Heart left ventricle (tissue), 16 donors: ENCODE data around the gene MSLN. TPM values are rescaled to one million over a fixed set of nuclear protein-coding genes. Genes with fewer than 3 reads are reported as not detected.
A peak's percentile ranks its signal among the peaks of the same experiment; 100 is the strongest.

Source experiments
- ATAC-seq, 4 donors: fragments of 200-7000 bp; cut with Tn5 transposase; one replicate each; pipeline ENCODE4 v1.9.1; 2020 to 2022; ENCODE audit warnings: moderate library complexity in 4 of 4, mild to moderate bottlenecking in 3 of 4, moderate number of reproducible peaks in 1 of 4
- DNase-seq, 5 donors: peaks; one replicate each; pipeline ENCODE4 v3.0.0-alpha.2; 2020
- H3K27ac ChIP-seq, 12 donors: fragments of 200-600 bp; sonication (generic) in 4 of 12; one replicate each; pipeline versions ENCODE4 v1.5.0 to v1.8.0; 2016 to 2022; ENCODE audit warnings: mild to moderate bottlenecking in 2 of 12
- H3K27me3 ChIP-seq, 9 donors: fragments of 200-600 bp; sonication (generic) in 2 of 9; one replicate each; pipeline versions ENCODE4 v1.5.1 to v1.8.0; 2016 to 2022; ENCODE audit warnings: mild to moderate bottlenecking in 3 of 9
- H3K36me3 ChIP-seq, 9 donors: fragments of 200-600 bp; sonication (generic) in 2 of 9; one replicate each; pipeline versions ENCODE4 v1.5.0 to v1.8.0; 2018 to 2022; ENCODE audit warnings: mild to moderate bottlenecking in 2 of 9
- H3K4me1 ChIP-seq, 12 donors: fragments of 200-600 bp; sonication (generic) in 4 of 12; one replicate each; pipeline versions ENCODE4 v1.5.0 to v1.8.0; 2016 to 2022; ENCODE audit warnings: mild to moderate bottlenecking in 3 of 12
- H3K4me3 ChIP-seq, 12 donors: fragments of 200-600 bp; sonication (generic) in 4 of 12; one replicate each; pipeline versions ENCODE4 v1.5.0 to v1.8.0; 2017 to 2022; ENCODE audit warnings: mild to moderate bottlenecking in 9 of 12, moderate library complexity in 4 of 12
- H3K9me3 ChIP-seq, 12 donors: fragments of 200-600 bp; sonication (generic) in 4 of 12; one replicate each; pipeline versions ENCODE4 v1.5.0 to v1.8.0; 2016 to 2022; ENCODE audit warnings: mild to moderate bottlenecking in 1 of 12
- CTCF ChIP-seq, 12 donors: fragments of 200-600 bp; sonication (generic) in 4 of 12; IDR thresholded peaks; one replicate each; pipeline versions ENCODE4 v1.5.0 to v1.8.0; 2018 to 2022; ENCODE audit warnings: antibody characterized with exemption in 12 of 12, mild to moderate bottlenecking in 5 of 12
- POLR2A ChIP-seq, 2 donors: fragments of 450-650 bp; IDR thresholded peaks; one replicate each; pipeline ENCODE4 v1.6.1; 2017; ENCODE audit warnings: antibody characterized with exemption in 2 of 2, mild to moderate bottlenecking in 2 of 2, moderate library complexity in 2 of 2
- WGBS, 4 donors: extraction: QIAGEN DNeasy Blood & Tissue Kit in 2 of 4; methylation state at CpG; one replicate each; pipeline versions ENCODE4 v1.1.5 to v1.1.7; 2013 to 2018; 5-methylcytosine and 5-hydroxymethylcytosine counted together
- intact Hi-C, 10 donors: fragments of 100-400 bp; cut with DNase I; formaldehyde crosslinking; loops; one replicate each; pipeline versions ENCODE4 v1.11.1 to v1.14.2; 2022
- polyA plus RNA-seq, 2 donors: library from polyadenylated mRNA; stranded (reverse); fragments of 200-250 nt; gene quantifications; one replicate each; pipeline ENCODE4 v1.2.3, GENCODE V29; 2013
- total RNA-seq, 9 donors: library from RNA; depleted of rRNA in 2 of 9; stranded (reverse); fragments of >200 nt in 2 of 9; fragmentation: NEBNext Ultra II Directional in 3 of 9; extraction: Animal tissue kit (Norgen Biotek cat#: 25700) in 3 of 9; gene quantifications; one replicate each; pipeline versions ENCODE4 v1.1.0 to v1.2.4, GENCODE V29; 2016 to 2023
- donor health status: ischemic (EF 13 %, LVEDD 7.1; RV severe dilation, severe dysfunction).
- donor health status: healthy with polysubstance abuse.
- donor health status: DM: no; HTN: yes; CAD: no.
- donor health status: DM: no; HTN: no; CAD: no.
- donor health status: ischemic (EF 25% LVEDD 6.9; RV normal size, moderate dysfunction).
- donor health status: ischemic (EF 25% LVEDD 5.7; RV mildly dilated, moderate dysfunction).
- donor health status: healthy.
- donor health status: DM: yes; HTN: yes; CAD: no.
- donor health status: ischemic (EF 35%, LVEDD 5.7; RV mildly dilated, moderate dysfunction).
- donor health status: nonischemic (EF 11% LVEDD 7.7; RV severe dilation, severe dysfunction).
- donor health status: DM: yes; HTN: yes; CAD: no.
- donor health status: PGD.
- donor health status: ischemic (EF 29% LVEDD 5.4; RV normal size, mild dysfunction).
- donor health status: nonischemic (EF 23%, LVEDD 6.1; RV moderate dilation, normal function).

The MSLN gene
- total and polyA plus RNA-seq, 11 donors, result 0.48 to 82.2 (median 0.50) TPM; not detected in 8

DNA sequence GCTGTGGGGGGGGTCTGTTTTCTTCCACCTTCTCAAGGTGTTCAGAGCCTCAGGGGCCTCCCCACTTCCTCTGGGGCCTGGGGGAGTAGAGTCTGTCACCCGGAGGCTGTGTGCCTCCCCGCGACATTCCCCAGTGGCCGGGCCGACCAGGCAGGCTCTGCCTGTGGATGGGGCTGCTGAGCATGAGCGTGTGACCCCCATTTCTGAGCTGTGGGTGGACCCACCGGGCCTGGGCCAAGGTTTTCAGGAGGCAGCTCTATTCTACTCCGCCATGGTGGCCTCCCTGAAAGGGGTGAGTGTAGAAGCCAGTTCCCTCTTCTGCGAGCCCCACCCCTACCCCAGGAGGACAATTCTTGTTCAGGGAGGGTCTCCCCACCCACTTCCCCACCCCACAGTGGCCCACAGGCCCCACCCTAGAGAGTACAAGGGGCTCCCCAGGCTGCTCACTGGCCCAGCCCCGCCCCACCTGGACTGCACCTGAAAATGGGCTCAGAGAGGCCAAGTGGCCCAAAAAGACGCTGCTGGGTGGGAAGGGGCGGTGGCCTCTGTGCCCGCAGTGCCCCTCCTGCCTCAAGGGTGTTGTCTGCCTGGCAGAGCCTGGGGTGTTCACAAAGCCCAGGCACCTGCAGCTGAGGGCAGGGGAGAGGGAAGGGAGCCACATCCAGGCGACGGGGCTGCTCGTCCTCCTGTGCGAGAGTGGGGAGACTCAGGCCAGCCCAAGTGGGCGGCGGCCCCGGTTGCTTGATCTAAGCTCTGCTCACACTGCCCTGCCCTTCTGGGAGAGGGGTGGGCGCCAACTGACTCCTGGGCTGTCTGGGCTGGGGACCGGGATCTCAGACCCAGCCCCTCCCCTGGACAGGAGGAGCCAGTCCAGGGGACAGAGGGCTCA lies 1.3 kb downstream of the MSLN start:
- Histone ChIP-seq H3K27ac (no peak overlapping the region), H3K9me3 (no peaks in the 10 kb centered on the region), H3K27me3 (peaks cover 0 to 17% (median 0%) of the 10 kb centered on the region in 9 donors), H3K4me1 (peaks cover 0 to 4% (median 0%) of the 10 kb centered on the region in 12 donors), H3K36me3 (no peaks in the 10 kb centered on the region), H3K4me3 (no peak overlapping the region)
- DNase-seq (peak in 1 of 5 donors; percentile 2), ATAC-seq (no peak)
- WGBS, 4 donors, result 63 to 72% (median 67%) methylated on average over 4 to 22 of the region's 22 CpGs
- intact Hi-C loops, result no loop called here
- no peak for TF ChIP-seq CTCF (IDR thresholded peaks at IDR 0.05)
- TF ChIP-seq POLR2A (IDR thresholded peaks at IDR 0.05), result no peak

- ATAC-seq (no peak), DNase-seq (peak in 1 of 5 donors; percentile 2)
- H3K36me3 ChIP-seq, result no peaks in the 10 kb centered on the region
- H3K9me3 ChIP-seq, result no peaks in the 10 kb centered on the region
- H3K4me3 ChIP-seq, result no peak overlapping the region
- H3K4me1 ChIP-seq, result peaks cover 0 to 4% (median 0%) of the 10 kb centered on the region in 12 donors
- peaks cover 0 to 17% (median 0%) of the 10 kb centered on the region in 9 donors for H3K27me3 ChIP-seq
- intact Hi-C loops, result no loop called here
- 70 to 78% (median 73%) methylated on average over 11 to 17 of the region's 17 CpGs for WGBS, 4 donors
- TF ChIP-seq CTCF (IDR thresholded peaks at IDR 0.05), result no peak
- TF ChIP-seq POLR2A (IDR thresholded peaks at IDR 0.05), result no peak
- H3K27ac ChIP-seq, result no peak overlapping the region
Observed at GRCh38 chr16:762595-763268, 2.2 kb downstream of the MSLN start.

GRCh38 chr16:763369-764183 lies 3.0 kb downstream of the MSLN start:
- Histone ChIP-seq H3K9me3 (no peaks in the 10 kb centered on the region), H3K27ac (no peak overlapping the region), H3K36me3 (no peaks in the 10 kb centered on the region), H3K27me3 (peaks cover 0 to 17% (median 0%) of the 10 kb centered on the region in 9 donors), H3K4me1 (no peaks in the 10 kb centered on the region), H3K4me3 (no peak overlapping the region)
- intact Hi-C loops, result no loop called here
- ATAC-seq, result no peak
- WGBS, 4 donors, result 66 to 74% (median 73%) methylated on average over 8 to 21 of the region's 21 CpGs
- peak in 1 of 5 donors; percentile 4 for DNase-seq
- TF ChIP-seq POLR2A (IDR thresholded peaks at IDR 0.05) (no peak), CTCF (IDR thresholded peaks at IDR 0.05) (no peak)
